Effector memory CD8-positive, alpha-beta T cell (primary cell): ENCODE data around the gene RPL6.

Experiments
- ATAC-seq: fragments of 150-1000 bp; cut with Tn5 transposase; replicated peaks from 2 replicates; pipeline ENCODE4 v1.10.0; 2021; ENCODE audit warnings: mild to moderate bottlenecking, moderate library complexity
- DNase-seq, 3 experiments: peaks; one replicate each; pipeline ENCODE4 v3.0.0; 2021
- H3K27ac Mint-ChIP-seq, 2 donors: one replicate each; pipeline ENCODE4 v1.8.0; 2022; ENCODE audit warnings: mild to moderate bottlenecking in 2 of 2, mixed read lengths in 2 of 2, moderate library complexity in 2 of 2
- H3K27me3 Mint-ChIP-seq, 2 donors: one replicate each; pipeline ENCODE4 v1.8.0; 2022; ENCODE audit warnings: mixed read lengths in 2 of 2
- H3K36me3 Mint-ChIP-seq: one replicate; pipeline ENCODE4 v1.8.0; 2022; ENCODE audit warnings: mild to moderate bottlenecking, moderate library complexity, mixed read lengths; ENCODE audit not compliant: insufficient read depth
- H3K4me1 Mint-ChIP-seq, 2 donors: one replicate each; pipeline ENCODE4 v1.8.0; 2022; ENCODE audit warnings: low read depth in 2 of 2, mixed read lengths in 2 of 2
- H3K4me3 Mint-ChIP-seq, 2 donors: one replicate each; pipeline ENCODE4 v1.8.0; 2022; ENCODE audit warnings: mild to moderate bottlenecking in 2 of 2, mixed read lengths in 2 of 2, moderate library complexity in 2 of 2
- H3K9me3 Mint-ChIP-seq, 2 donors: one replicate each; pipeline ENCODE4 v1.8.0; 2022; ENCODE audit warnings: mixed read lengths in 2 of 2

Gene RPL6

GRCh38 chr12:112381883-112382796, 27.3 kb downstream of the RPL6 start, which contains the start of gene HECTD4:
Gene HECTD4 (minus strand): TSS chr12:112382431. CDS start chr12:112382128, 303 bp downstream.
- no peaks in the 10 kb centered on the region for H3K27me3 Mint-ChIP-seq
- peak within 1 kb of the TSS; percentile 92 to 95 for H3K27ac Mint-ChIP-seq
- DNase-seq (peak; percentile 88 to 91 (median 89)), ATAC-seq (peak; percentile 94)
- peak within 1 kb of the TSS; percentile 90 to 98 for H3K4me3 Mint-ChIP-seq
- H3K9me3 Mint-ChIP-seq: no peaks in the 10 kb centered on the region
- H3K4me1 Mint-ChIP-seq: peaks cover 25 to 32% of the 10 kb centered on the region in 2 donors
- H3K36me3 Mint-ChIP-seq: peaks cover 10% of the 10 kb centered on the region

- ATAC-seq (peak; percentile 52), DNase-seq (peak; percentile 16 to 40 (median 29))
- Mint-ChIP-seq H3K4me1 (peaks cover 28 to 29% of the 10 kb centered on the region in 2 donors), H3K27ac (peak overlapping the region; percentile 81 to 90), H3K27me3 (no peaks in the 10 kb centered on the region), H3K4me3 (peak overlapping the region; percentile 90 to 98), H3K36me3 (peaks cover 10% of the 10 kb centered on the region), H3K9me3 (no peaks in the 10 kb centered on the region)
These were observed 28.0 kb downstream of the RPL6 start for GRCh38 chr12:112381406-112381882.

GRCh38 chr12:112380663-112381405, 28.6 kb downstream of the RPL6 start:
- H3K4me1 Mint-ChIP-seq: peaks cover 28% of the 10 kb centered on the region in 2 donors
- no peak for ATAC-seq
- DNase-seq: peak in 1 of 3 experiments; percentile 3
- H3K4me3 Mint-ChIP-seq: peak overlapping the region; percentile 90 to 98
- H3K27ac Mint-ChIP-seq: peak overlapping the region; percentile 81 to 90
- H3K9me3 Mint-ChIP-seq: no peaks in the 10 kb centered on the region
- peaks cover 10% of the 10 kb centered on the region for H3K36me3 Mint-ChIP-seq
- H3K27me3 Mint-ChIP-seq: no peaks in the 10 kb centered on the region

GRCh38 chr12:112375105-112375504, 34.3 kb downstream of the RPL6 start:
- DNase-seq: no peak
- Mint-ChIP-seq H3K36me3 (peaks cover 2% of the 10 kb centered on the region), H3K27me3 (no peaks in the 10 kb centered on the region), H3K4me1 (peaks cover 17 to 22% of the 10 kb centered on the region in 2 donors), H3K9me3 (no peaks in the 10 kb centered on the region), H3K4me3 (no peak overlapping the region), H3K27ac (peak overlapping the region in 1 of 2 donors; percentile 5)
- ATAC-seq: no peak

GRCh38 chr12:112374166-112374740, 35.2 kb downstream of the RPL6 start:
- ATAC-seq: no peak
- no peaks in the 10 kb centered on the region for H3K27me3 Mint-ChIP-seq
- H3K4me3 Mint-ChIP-seq: no peak overlapping the region
- no peak for DNase-seq
- no peaks in the 10 kb centered on the region for H3K9me3 Mint-ChIP-seq
- H3K27ac Mint-ChIP-seq: no peak overlapping the region
- H3K36me3 Mint-ChIP-seq: peaks cover 2% of the 10 kb centered on the region
- H3K4me1 Mint-ChIP-seq: peaks cover 16 to 23% of the 10 kb centered on the region in 2 donors

GRCh38 chr12:112370868-112371510, 38.4 kb downstream of the RPL6 start:
- Mint-ChIP-seq H3K27me3 (no peaks in the 10 kb centered on the region), H3K9me3 (no peaks in the 10 kb centered on the region), H3K36me3 (no peaks in the 10 kb centered on the region), H3K27ac (peak overlapping the region in 1 of 2 donors; percentile 62), H3K4me1 (peaks cover 11 to 18% of the 10 kb centered on the region in 2 donors), H3K4me3 (no peak overlapping the region)
- DNase-seq (no peak), ATAC-seq (no peak)

GRCh38 chr12:112370199-112370598, 39.2 kb downstream of the RPL6 start:
- no peak overlapping the region for H3K27ac Mint-ChIP-seq
- DNase-seq: no peak
- H3K27me3 Mint-ChIP-seq: no peaks in the 10 kb centered on the region
- H3K4me3 Mint-ChIP-seq: no peak overlapping the region
- ATAC-seq: no peak
- no peaks in the 10 kb centered on the region for H3K9me3 Mint-ChIP-seq
- H3K36me3 Mint-ChIP-seq: no peaks in the 10 kb centered on the region
- peaks cover 11 to 18% of the 10 kb centered on the region in 2 donors for H3K4me1 Mint-ChIP-seq

- no peaks in the 10 kb centered on the region for H3K27me3 Mint-ChIP-seq
- DNase-seq: no peak
- no peak overlapping the region for H3K4me3 Mint-ChIP-seq
- no peaks in the 10 kb centered on the region for H3K9me3 Mint-ChIP-seq
- ATAC-seq: no peak
- H3K27ac Mint-ChIP-seq: no peak overlapping the region
- no peaks in the 10 kb centered on the region for H3K36me3 Mint-ChIP-seq
- peaks cover 11 to 14% of the 10 kb centered on the region in 2 donors for H3K4me1 Mint-ChIP-seq
These were observed 40.5 kb downstream of the RPL6 start for GRCh38 chr12:112368856-112369255.

GRCh38 chr12:112367965-112368364, 41.4 kb downstream of the RPL6 start:
- DNase-seq: no peak
- Mint-ChIP-seq H3K9me3 (no peaks in the 10 kb centered on the region), H3K27me3 (no peaks in the 10 kb centered on the region), H3K4me3 (no peak overlapping the region), H3K27ac (no peak overlapping the region), H3K4me1 (peaks cover 14 to 16% of the 10 kb centered on the region in 2 donors), H3K36me3 (no peaks in the 10 kb centered on the region)
- ATAC-seq: no peak

GRCh38 chr12:112362310-112362709, 47.1 kb downstream of the RPL6 start:
- Mint-ChIP-seq H3K4me3 (no peak overlapping the region), H3K27ac (no peak overlapping the region), H3K27me3 (no peaks in the 10 kb centered on the region), H3K4me1 (peaks cover 10 to 11% of the 10 kb centered on the region in 2 donors), H3K36me3 (peaks cover 1% of the 10 kb centered on the region), H3K9me3 (no peaks in the 10 kb centered on the region)
- DNase-seq (no peak), ATAC-seq (no peak)

- Mint-ChIP-seq H3K4me3 (no peak overlapping the region), H3K27me3 (no peaks in the 10 kb centered on the region), H3K9me3 (no peaks in the 10 kb centered on the region), H3K4me1 (peaks cover 11 to 14% of the 10 kb centered on the region in 2 donors), H3K27ac (peak overlapping the region in 1 of 2 donors; percentile 28), H3K36me3 (peaks cover 3% of the 10 kb centered on the region)
- no peak for ATAC-seq
- DNase-seq: no peak
These were observed 48.1 kb downstream of the RPL6 start for GRCh38 chr12:112361271-112361670.

GRCh38 chr12:112359290-112359689, 50.1 kb downstream of the RPL6 start:
- H3K9me3 Mint-ChIP-seq: no peaks in the 10 kb centered on the region
- ATAC-seq: no peak
- no peaks in the 10 kb centered on the region for H3K27me3 Mint-ChIP-seq
- no peak for DNase-seq
- H3K4me1 Mint-ChIP-seq: peaks cover 13 to 19% of the 10 kb centered on the region in 2 donors
- H3K36me3 Mint-ChIP-seq: peaks cover 3% of the 10 kb centered on the region
- H3K4me3 Mint-ChIP-seq: no peak overlapping the region
- H3K27ac Mint-ChIP-seq: no peak overlapping the region

GRCh38 chr12:112357214-112357613, 52.2 kb downstream of the RPL6 start:
- Mint-ChIP-seq H3K27me3 (no peaks in the 10 kb centered on the region), H3K4me1 (peaks cover 17 to 23% of the 10 kb centered on the region in 2 donors), H3K4me3 (no peak overlapping the region), H3K27ac (no peak overlapping the region), H3K36me3 (peaks cover 3% of the 10 kb centered on the region), H3K9me3 (no peaks in the 10 kb centered on the region)
- no peak for ATAC-seq
- DNase-seq: no peak
